HepG2 (cell line): Measurements from ENCODE around the gene EXOC3. TPM values are rescaled to one million over a fixed set of nuclear protein-coding genes. Genes with fewer than 3 reads are reported as not detected.

Source experiments
- ATAC-seq: fragments of 200-7000 bp; cut with Tn5 transposase; 3 replicates; pipeline ENCODE4 v1.9.1; 2020; ENCODE audit warnings: mild to moderate bottlenecking, moderate library complexity
- BruUV-seq: library from RNA; stranded (reverse); fragments of 400-500 nt; replicated peaks from 2 replicates; lab custom pipeline; 2021; lab: Mats Ljungman, UMichigan
- CTCF ChIA-PET: fragments of 300-600 bp; formaldehyde crosslinking; extraction: SDS; loops from one replicate; lab custom pipeline; 2021; ENCODE audit warnings: low total read pairs, inconsistent platforms, low intra/inter-chr PET ratio; lab: Yijun Ruan, JAX
- POLR2A ChIA-PET: fragments of 350-600 bp; sonication (Branson Sonifier 250); formaldehyde crosslinking; loops from one replicate; lab custom pipeline; 2020; ENCODE audit warnings: antibody characterized with exemption, inconsistent platforms; lab: Yijun Ruan, JAX
- DNase-seq: peaks from one replicate; pipeline ENCODE4 v3.0.0-alpha.2; 2015; ENCODE audit warnings: low spot score
- FAIRE-seq: peaks from 3 replicates; lab custom pipeline; 2011; peaks lifted over from hg19 to GRCh38; lab: Jason Lieb, UNC
- H2AFZ ChIP-seq: one replicate; pipeline ENCODE4 v1.6.1; 2011; ENCODE audit warnings: low read length, inconsistent platforms
- H3K27ac ChIP-seq: fragments of 300-600 bp; 3 replicates; pipeline ENCODE4 v1.8.0; 2011; ENCODE audit warnings: mixed run types, mild to moderate bottlenecking, mixed read lengths, low read length, inconsistent platforms; ENCODE audit not compliant: insufficient read depth; ENCODE audit errors: extremely low read length
- H3K27me3 ChIP-seq, 2 experiments: fragments of 200-600 bp in 1 of 2; 2 replicates in 1 of 2; 3 replicates in 1 of 2; pipeline versions ENCODE4 v1.6.0 to v1.8.0; 2011; ENCODE audit warnings: low read length in 2 of 2, mild to moderate bottlenecking in 2 of 2, moderate library complexity in 2 of 2, inconsistent platforms in 1 of 2; ENCODE audit not compliant: insufficient read depth in 2 of 2, control insufficient read depth in 1 of 2
- H3K36me3 ChIP-seq, 2 experiments: fragments of 200-600 bp in 1 of 2; replicated peaks in 1 of 2; 2 replicates in 1 of 2; 3 replicates in 1 of 2; pipeline versions ENCODE4 v1.5.1 to v1.8.0; 2011; ENCODE audit warnings: low read length in 2 of 2, inconsistent platforms in 1 of 2; ENCODE audit not compliant: insufficient read depth in 2 of 2, control insufficient read depth in 1 of 2
- H3K4me1 ChIP-seq: 2 replicates; pipeline ENCODE4 v1.5.1; 2012; ENCODE audit warnings: low read length, inconsistent platforms; ENCODE audit not compliant: insufficient read depth
- H3K4me2 ChIP-seq: 2 replicates; pipeline ENCODE4 v1.6.0; 2011; ENCODE audit warnings: low read depth, low read length, inconsistent platforms
- H3K4me3 ChIP-seq, 3 experiments: fragments of 200-600 bp in 1 of 3; sonication (generic), shearing (Covaris generic) in 1 of 3; replicated peaks in 1 of 3; 2 replicates each; pipeline ENCODE4 v1.5.1; 2011 to 2016; ENCODE audit warnings: low read length in 3 of 3, inconsistent platforms in 2 of 3, low read depth in 2 of 3, mild to moderate bottlenecking in 2 of 3, control low read depth in 1 of 3, mixed read lengths in 1 of 3; ENCODE audit not compliant: insufficient read depth in 1 of 3
- H3K79me2 ChIP-seq: one replicate; pipeline ENCODE4 v1.6.1; 2011; ENCODE audit warnings: low read length, inconsistent platforms; ENCODE audit not compliant: insufficient read depth
- H3K9ac ChIP-seq: 2 replicates; pipeline ENCODE4 v1.6.0; 2011; ENCODE audit warnings: mild to moderate bottlenecking, low read depth, low read length, inconsistent platforms; ENCODE audit not compliant: insufficient read depth
- H3K9me3 ChIP-seq: 2 replicates; pipeline ENCODE4 v1.5.1; 2012; ENCODE audit warnings: mild to moderate bottlenecking, low read length
- H4K20me1 ChIP-seq: 2 replicates; pipeline ENCODE4 v1.6.0; 2011; ENCODE audit warnings: inconsistent platforms, mild to moderate bottlenecking, low read length, moderate library complexity; ENCODE audit not compliant: insufficient read depth
- DDIT3 ChIP-seq: sonication (generic); formaldehyde crosslinking; IDR thresholded peaks from 2 replicates; pipeline ENCODE4 v1.4.0; 2020; ENCODE audit warnings: mild to moderate bottlenecking, missing genetic modification reagents
- HINFP ChIP-seq: sonication (generic); formaldehyde crosslinking; IDR thresholded peaks from 2 replicates; pipeline ENCODE4 v1.4.0; 2020; ENCODE audit warnings: low read depth, mild to moderate bottlenecking, missing genetic modification reagents
- HOMEZ ChIP-seq: IDR thresholded peaks from 2 replicates; pipeline ENCODE4 v1.6.1; 2016; ENCODE audit warnings: low read depth
- JDP2 ChIP-seq: sonication (generic); formaldehyde crosslinking; IDR thresholded peaks from 2 replicates; pipeline ENCODE4 v1.8.1; 2022; ENCODE audit warnings: missing genetic modification reagents, borderline replicate concordance
- KIAA2018 ChIP-seq: sonication (generic); formaldehyde crosslinking; IDR thresholded peaks from 2 replicates; pipeline ENCODE4 v1.5.0; 2020; ENCODE audit warnings: mild to moderate bottlenecking, missing genetic modification reagents, borderline replicate concordance
- NCOR1 ChIP-seq: fragments of 200-600 bp; sonication (generic); IDR thresholded peaks from 2 replicates; pipeline ENCODE4 v1.7.0; 2017; ENCODE audit warnings: antibody characterized with exemption, low read length, borderline replicate concordance
- SIX1 ChIP-seq: sonication (generic); formaldehyde crosslinking; IDR thresholded peaks from 2 replicates; pipeline ENCODE4 v1.4.0; 2020; ENCODE audit warnings: missing genetic modification reagents, borderline replicate concordance
- SMAD9 ChIP-seq: sonication (generic); formaldehyde crosslinking; IDR thresholded peaks from 2 replicates; pipeline ENCODE4 v1.5.1; 2020; ENCODE audit warnings: mild to moderate bottlenecking, missing genetic modification reagents
- ZEB1 ChIP-seq: IDR thresholded peaks from 2 replicates; pipeline ENCODE4 v1.6.1; 2012; ENCODE audit warnings: mild to moderate bottlenecking, low read depth, inconsistent platforms; ENCODE audit not compliant: insufficient replicate concordance
- ZNF484 ChIP-seq: sonication (generic); formaldehyde crosslinking; IDR thresholded peaks from 2 replicates; pipeline ENCODE4 v1.5.1; 2020; ENCODE audit warnings: mild to moderate bottlenecking, low read depth, missing genetic modification reagents, borderline replicate concordance
- ZNF563 ChIP-seq: sonication (generic); formaldehyde crosslinking; IDR thresholded peaks from 2 replicates; pipeline ENCODE4 v1.8.0; 2022; ENCODE audit warnings: mild to moderate bottlenecking, moderate library complexity, missing genetic modification reagents
- ZNF572 ChIP-seq: sonication (generic); formaldehyde crosslinking; IDR thresholded peaks from 2 replicates; pipeline ENCODE4 v1.5.1; 2020; ENCODE audit warnings: mild to moderate bottlenecking, missing genetic modification reagents
- WGBS: methylation state at CpG from one replicate; pipeline ENCODE4 v1.1.6; 2017; ENCODE audit warnings: low lambda C conversion rate; 5-methylcytosine and 5-hydroxymethylcytosine counted together
- in situ Hi-C: cut with HindIII; loops from 2 replicates; pipeline ENCODE4 v1.10.0; 2017; ENCODE audit warnings: low pct_unique_long_range_greater_than_20kb; ENCODE audit not compliant: extremely low pct_ligation_motif_present
- intact Hi-C: fragments of 100-400 bp; cut with micrococcal nuclease; formaldehyde crosslinking; loops from one replicate; pipeline ENCODE4 v1.10.0; 2022; ENCODE audit not compliant: unreplicated experiment
- polyA plus RNA-seq, 8 experiments: library from polyadenylated mRNA; depleted of rRNA in 3 of 8; stranded (reverse) in 7 of 8; unstranded in 1 of 8; fragments of >200 nt; fragmentation: Illumina TruSeq in 4 of 8; extraction: Trizol in 4 of 8; gene quantifications; 2 replicates each; pipeline versions ENCODE4 v1.2.1 to v1.2.3, GENCODE V29; 2011 to 2016; ENCODE audit warnings: low read depth in 4 of 8, missing spikeins in 1 of 8, mixed read lengths in 1 of 8; ENCODE audit not compliant: insufficient read depth in 1 of 8
- total RNA-seq, 5 experiments: library from RNA; depleted of rRNA; stranded (reverse); fragments of >200 nt; fragmentation: Illumina TruSeq; extraction: Trizol; gene quantifications; 2 replicates each; pipeline ENCODE4 v1.2.3, GENCODE V29; 2016; ENCODE audit warnings: low read depth in 1 of 5

EXOC3 gene
- total and polyA plus RNA-seq, 2 of the 13 experiments (the other 11 are each of a cell fraction or from before 2014, with no cell fraction given) = 9.2 to 20.5 TPM

- ChIA-PET CTCF (no interaction called here), POLR2A (no interaction called here)
- DNase-seq (no peak), ATAC-seq (no peak), FAIRE-seq (no peak)
- BruUV-seq = no TSS peak
- peaks cover 39 to 84% of the 10 kb centered on the region in 2 experiments; a peak in 4 of 5 replicates for H3K36me3 ChIP-seq
- in situ Hi-C loops = no loop called here
- H4K20me1 ChIP-seq = 0 out of 2 replicates have a peak, but pooled peaks cover 3% of the 10 kb centered on the region
- WGBS = 96% methylated on average over 14 of the region's 17 CpGs
- no peak overlapping the region for H3K27ac ChIP-seq
- H3K4me3 ChIP-seq = no peak overlapping the region
- H3K4me2 ChIP-seq = no peak overlapping the region
- H3K79me2 ChIP-seq = no peaks in the 10 kb centered on the region
- intact Hi-C loops = no loop called here
- no peak overlapping the region for H2AFZ ChIP-seq
- peaks cover 6% of the 10 kb centered on the region; the same call in 1 of the 2 replicates for H3K9me3 ChIP-seq
- H3K9ac ChIP-seq = no peak overlapping the region
- no peaks in the 10 kb centered on the region for H3K4me1 ChIP-seq
- no peaks in the 10 kb centered on the region for H3K27me3 ChIP-seq
- no peak for TF ChIP-seq ZNF484 (CRISPR knock-in tag)
- no peak for TF ChIP-seq JDP2
- TF ChIP-seq ZNF572 (CRISPR knock-in tag) = no peak
- no peak for TF ChIP-seq DDIT3 (CRISPR knock-in tag)
- TF ChIP-seq SIX1 = no peak
- no peak for TF ChIP-seq HINFP (CRISPR knock-in tag)
- no peak for TF ChIP-seq NCOR1
- TF ChIP-seq HOMEZ = no peak
- no peak for TF ChIP-seq ZEB1
- TF ChIP-seq KIAA2018 (CRISPR knock-in tag) = no peak
- TF ChIP-seq ZNF563 (CRISPR knock-in tag) = no peak
- TF ChIP-seq SMAD9 = no peak
These were observed 10.2 kb downstream of the EXOC3 start for GRCh38 chr5:452978-453710.
